Gastrocnemius medialis (tissue), 4 donors: ENCODE data around the gene FOXD3. TPM values are rescaled to one million over a fixed set of nuclear protein-coding genes. Genes with fewer than 3 reads are reported as not detected.

ENCODE experiments used
- ATAC-seq, 2 donors: fragments of 150-250 bp; one replicate each; pipeline ENCODE4 v1.9.1; 2016
- DNase-seq, 2 donors: peaks; one replicate each; pipeline ENCODE4 v3.0.0-alpha.2; 2019
- H3K27ac ChIP-seq, 4 donors: fragments of 200-600 bp; sonication (generic); 1 replicate in 1 of 4; 2 replicates in 3 of 4; pipeline ENCODE4 v1.5.1; 2016 to 2018; ENCODE audit warnings: mild to moderate bottlenecking in 2 of 4, moderate library complexity in 1 of 4
- H3K27me3 ChIP-seq, 3 donors: fragments of 200-600 bp; sonication (generic) in 2 of 3; 1 replicate in 1 of 3; 2 replicates in 2 of 3; pipeline versions ENCODE4 v1.5.1 to v1.6.0; 2016 to 2019; ENCODE audit warnings: mild to moderate bottlenecking in 1 of 3, moderate library complexity in 1 of 3
- H3K36me3 ChIP-seq, 2 donors: fragments of 200-600 bp; sonication (generic) in 1 of 2; one replicate each; pipeline ENCODE4 v1.5.1; 2017 to 2018
- H3K4me1 ChIP-seq, 2 donors: fragments of 200-600 bp; sonication (generic) in 1 of 2; one replicate each; pipeline ENCODE4 v1.5.1; 2016 to 2017; ENCODE audit warnings: mild to moderate bottlenecking in 2 of 2
- H3K4me3 ChIP-seq, 4 donors: fragments of 200-600 bp; sonication (generic) in 3 of 4; 1 replicate in 1 of 4; 2 replicates in 3 of 4; pipeline ENCODE4 v1.5.1; 2016 to 2019; ENCODE audit warnings: mild to moderate bottlenecking in 2 of 4
- H3K9me3 ChIP-seq, 3 donors: fragments of 200-600 bp; sonication (generic) in 2 of 3; 1 replicate in 1 of 3; 2 replicates in 2 of 3; pipeline ENCODE4 v1.5.1; 2016 to 2019
- CTCF ChIP-seq, 5 experiments: fragments of 450-650 bp in 3 of 5; fragments of 200-600 bp in 2 of 5; sonication (generic) in 2 of 5; IDR thresholded peaks in 4 of 5; conservative IDR thresholded peaks in 1 of 5; 1 replicate in 4 of 5; 2 replicates in 1 of 5; pipeline ENCODE4 v1.5.1; 2016 to 2019; ENCODE audit warnings: antibody characterized with exemption in 5 of 5, mild to moderate bottlenecking in 3 of 5, moderate library complexity in 3 of 5
- POLR2A ChIP-seq, 2 donors: fragments of 450-650 bp; IDR thresholded peaks; one replicate each; pipeline ENCODE4 v1.6.1; 2017; ENCODE audit warnings: antibody characterized with exemption in 2 of 2, mild to moderate bottlenecking in 2 of 2, moderate library complexity in 2 of 2
- in situ Hi-C, 4 donors: fragments of 200-750 bp; cut with MboI; loops; one replicate each; pipeline versions ENCODE4 v1.15.0 to v1.8.0; 2017; ENCODE audit warnings: low sequenced_read_pairs in 4 of 4
- intact Hi-C: fragments of 100-400 bp; cut with DNase I; formaldehyde crosslinking; loops from one replicate; pipeline ENCODE4 v1.15.1; 2023; ENCODE audit warnings: low total_unique reads
- total RNA-seq, 4 donors: library from RNA; depleted of rRNA; stranded (reverse); fragments of >200 nt; gene quantifications; one replicate each; pipeline versions ENCODE4 v1.1.0 to v1.2.3, GENCODE V29; 2016

FOXD3 gene
- total RNA-seq, 4 donors from 2014 or later = 0.22 to 0.97 (median 0.58) TPM

DNA sequence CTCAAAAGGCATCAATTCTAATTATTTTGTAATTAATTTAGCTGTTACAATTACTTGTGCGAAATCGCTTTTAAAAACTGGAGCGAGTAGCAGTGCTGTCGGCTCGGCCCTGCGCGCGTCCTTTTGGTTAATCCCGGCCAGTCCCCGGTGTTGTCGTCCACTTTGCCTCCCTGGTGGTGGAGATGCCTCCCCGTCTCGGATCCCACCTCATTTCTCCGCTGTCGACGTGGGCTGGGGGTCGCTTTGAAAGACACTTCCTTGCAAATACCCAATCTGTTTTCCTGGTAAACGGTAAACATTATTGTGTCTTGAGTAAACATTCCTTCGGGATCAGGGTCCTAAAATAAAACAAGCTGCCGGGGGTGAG, 3.7 kb downstream of the FOXD3 start:
- Histone ChIP-seq H3K27me3 (peaks cover 96 to 100% (median 99%) of the 10 kb centered on the region in 3 donors), H3K9me3 (no peaks in the 10 kb centered on the region), H3K4me3 (no peak overlapping the region), H3K27ac (no peak overlapping the region), H3K36me3 (no peaks in the 10 kb centered on the region), H3K4me1 (peaks cover 6 to 11% of the 10 kb centered on the region in 2 donors)
- intact Hi-C loops (loop anchor here (5.0 kb wide), 3 partner anchors 41 to 211 kb away; partner anchors contain the start of gene ALG6), in situ Hi-C loops (no loop called here)
- ATAC-seq (no peak), DNase-seq (no peak)
- TF ChIP-seq CTCF (IDR thresholded peaks at IDR 0.05 in 4 of 5, conservative IDR thresholded peaks at IDR 0.05 in 1 of 5) (no peak), POLR2A (IDR thresholded peaks at IDR 0.05) (no peak)

DNA sequence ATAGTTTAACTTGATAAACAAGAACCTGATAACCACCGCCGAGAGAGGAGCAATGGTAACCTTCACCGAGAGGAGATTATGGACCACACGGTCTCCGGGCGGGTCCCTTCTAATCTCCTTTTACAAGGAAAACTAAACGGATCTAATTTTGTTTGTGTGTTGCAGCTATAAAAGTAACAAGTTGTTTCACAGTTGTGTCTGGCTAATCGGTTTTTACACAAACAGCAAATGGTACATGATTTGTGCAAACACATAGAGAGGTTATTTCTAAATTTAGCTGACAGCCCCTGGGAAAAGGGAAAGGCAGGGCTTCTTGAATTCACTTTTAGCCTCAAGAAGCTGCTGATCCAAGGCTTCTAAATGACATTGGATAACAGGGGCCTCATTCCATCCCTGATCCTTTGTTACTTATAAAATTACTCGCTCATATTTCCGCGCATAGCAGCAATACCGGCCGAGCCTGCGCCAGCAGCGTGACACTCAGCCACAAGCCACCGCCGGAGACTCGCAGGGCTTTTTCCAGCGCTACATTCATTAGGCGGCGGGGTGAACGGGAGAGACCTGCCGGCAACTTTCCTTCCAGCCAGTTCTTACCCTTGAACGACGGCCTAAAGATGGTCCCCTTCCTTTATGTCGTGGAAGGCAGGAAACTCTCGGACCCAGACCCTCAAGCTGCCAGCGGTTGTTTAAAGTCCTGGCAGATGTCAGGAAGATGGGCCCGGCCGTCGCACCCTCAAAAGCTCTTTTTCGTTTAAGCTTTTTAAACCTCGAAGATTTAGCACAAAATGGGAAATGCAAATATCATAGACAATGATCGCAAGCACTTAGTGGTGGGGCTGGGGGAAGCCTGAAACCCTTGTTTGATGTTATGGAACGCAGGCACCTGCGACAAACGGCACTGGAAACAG, 4.4 kb downstream of the FOXD3 start:
- DNase-seq = no peak
- in situ Hi-C loops = no loop called here
- Histone ChIP-seq H3K9me3 (no peaks in the 10 kb centered on the region), H3K27ac (no peak overlapping the region), H3K4me3 (no peak overlapping the region), H3K4me1 (peaks cover 6 to 11% of the 10 kb centered on the region in 2 donors), H3K27me3 (peaks cover 96 to 99% (median 97%) of the 10 kb centered on the region in 3 donors), H3K36me3 (no peaks in the 10 kb centered on the region)
- intact Hi-C loops = loop anchor here (5.0 kb wide), 3 partner anchors 41 to 211 kb away; partner anchors contain the start of gene ALG6
- ATAC-seq = no peak
- TF ChIP-seq CTCF (IDR thresholded peaks at IDR 0.05 in 4 of 5, conservative IDR thresholded peaks at IDR 0.05 in 1 of 5) (no peak), POLR2A (IDR thresholded peaks at IDR 0.05) (no peak)

DNA sequence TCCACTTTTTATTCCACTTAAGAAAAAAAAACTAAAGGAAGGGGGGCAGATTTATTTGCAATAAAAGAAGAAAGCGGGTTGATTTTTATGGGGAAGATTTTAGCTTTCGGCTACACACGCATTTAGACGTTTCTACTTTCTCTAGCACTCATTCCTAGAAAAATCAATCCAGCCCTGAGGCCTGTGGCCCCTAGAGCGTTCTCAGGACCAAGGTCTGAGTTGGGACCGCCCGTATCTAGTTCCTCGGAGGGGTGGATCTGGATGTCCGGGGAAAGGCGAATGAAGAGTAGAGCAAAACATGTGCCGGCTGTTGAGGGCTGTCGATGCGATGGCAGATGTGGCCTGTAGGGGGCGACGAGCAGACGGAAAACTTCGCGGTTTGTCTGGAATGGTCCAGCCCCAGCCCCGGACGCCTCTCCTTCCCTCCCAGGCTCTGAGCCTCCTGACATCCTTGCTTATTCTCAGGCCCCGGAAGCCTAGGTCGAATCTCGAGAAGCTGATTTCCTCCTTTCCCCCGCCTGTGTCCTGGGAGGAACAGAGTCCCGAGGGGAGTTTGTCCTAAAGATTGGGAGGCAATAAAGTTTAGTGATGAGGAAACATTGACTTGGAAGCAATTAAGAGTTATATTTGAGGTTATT, 5.2 kb downstream of the FOXD3 start:
- Histone ChIP-seq H3K36me3 (no peaks in the 10 kb centered on the region), H3K9me3 (no peaks in the 10 kb centered on the region), H3K27me3 (peaks cover 95 to 96% (median 95%) of the 10 kb centered on the region in 3 donors), H3K4me1 (peaks cover 5 to 6% of the 10 kb centered on the region in 2 donors), H3K4me3 (no peak overlapping the region), H3K27ac (no peak overlapping the region)
- ATAC-seq (peak; percentile 65 to 66), DNase-seq (peak in 1 of 2 donors; percentile 53)
- TF ChIP-seq CTCF (IDR thresholded peaks at IDR 0.05 in 4 of 5, conservative IDR thresholded peaks at IDR 0.05 in 1 of 5) (peak; percentile 54 to 73 (median 63)), POLR2A (IDR thresholded peaks at IDR 0.05) (no peak)
- in situ Hi-C loops (no loop called here), intact Hi-C loops (loop anchor here (5.0 kb wide), 3 partner anchors 40 to 210 kb away; partner anchors contain the start of gene ALG6)

DNA sequence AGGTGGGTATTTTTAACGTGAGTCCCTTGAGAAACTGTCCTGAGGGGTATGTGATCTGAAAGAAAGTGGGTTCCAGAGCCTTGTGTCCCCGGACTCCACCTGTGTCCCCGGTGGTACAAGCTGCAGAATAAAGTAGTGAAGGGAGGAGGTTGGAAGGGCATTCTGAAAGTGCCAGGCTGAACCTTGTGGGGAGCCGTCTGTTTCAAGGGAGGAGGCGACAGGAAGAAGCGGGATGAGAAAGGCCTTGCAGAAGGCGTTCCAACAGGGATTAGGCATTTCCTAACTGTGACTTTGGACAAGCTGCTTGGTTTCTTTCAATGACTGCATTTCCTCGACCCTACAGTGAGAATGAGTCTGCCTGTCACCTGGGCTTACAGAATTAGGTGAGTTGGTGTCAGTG, 5.8 kb downstream of the FOXD3 start:
- TF ChIP-seq POLR2A (IDR thresholded peaks at IDR 0.05) (no peak), CTCF (IDR thresholded peaks at IDR 0.05 in 4 of 5, conservative IDR thresholded peaks at IDR 0.05 in 1 of 5) (no peak)
- ATAC-seq = no peak
- in situ Hi-C loops = no loop called here

More for the DNA sequence above, 5.8 kb downstream of the FOXD3 start:
- H3K4me3 ChIP-seq = no peak overlapping the region
- H3K27me3 ChIP-seq = peaks cover 91 to 96% (median 95%) of the 10 kb centered on the region in 3 donors
- H3K9me3 ChIP-seq = no peaks in the 10 kb centered on the region
- no peaks in the 10 kb centered on the region for H3K36me3 ChIP-seq
- intact Hi-C loops = loop anchor here (5.0 kb wide), 3 partner anchors 39 to 209 kb away; partner anchors contain the start of gene ALG6
- peaks cover 0 to 3% of the 10 kb centered on the region in 2 donors for H3K4me1 ChIP-seq
- no peak for DNase-seq
- H3K27ac ChIP-seq = no peak overlapping the region
